ENCODE results near the gene ST6GAL1. TPM values are rescaled to one million over a fixed set of nuclear protein-coding genes. Genes with fewer than 3 reads are reported as not detected.

ST6GAL1 gene
- total RNA-seq, 6 donors from 2014 or later = 72.6 to 141 (median 93.3) TPM

- Histone ChIP-seq H3K27me3 (no peaks in the 10 kb centered on the region), H3K27ac (no peak overlapping the region), H3K9me3 (no peaks in the 10 kb centered on the region), H3K4me3 (no peak overlapping the region), H3K36me3 (no peaks in the 10 kb centered on the region), H3K4me1 (peaks cover 0 to 4% (median 0%) of the 10 kb centered on the region in 4 donors)
- WGBS, 2 donors = 91 to 93% methylated on average over 7 of the region's 7 CpGs
- TF ChIP-seq POLR2A (IDR thresholded peaks at IDR 0.05) (no peak), EP300 (IDR thresholded peaks at IDR 0.05) (no peak), CTCF (IDR thresholded peaks at IDR 0.05) (no peak), POLR2AphosphoS5 (IDR thresholded peaks at IDR 0.05) (no peak)
- no peak for ATAC-seq (ENCODE audit: low FRiP score in 2 of 2)
- no peak for DNase-seq
Measured at GRCh38 chr3:186993210-186993782, 63.0 kb downstream of the ST6GAL1 start.

- 84 to 93% methylated on average over 11 of the region's 11 CpGs for WGBS, 2 donors
- no peaks in the 10 kb centered on the region for H3K9me3 ChIP-seq
- H3K4me1 ChIP-seq = peaks cover 0 to 4% (median 2%) of the 10 kb centered on the region in 4 donors
- DNase-seq (no peak), ATAC-seq (ENCODE audit: low FRiP score in 2 of 2) (no peak)
- H3K36me3 ChIP-seq = no peaks in the 10 kb centered on the region
- TF ChIP-seq POLR2AphosphoS5 (IDR thresholded peaks at IDR 0.05) (no peak), POLR2A (IDR thresholded peaks at IDR 0.05) (no peak), EP300 (IDR thresholded peaks at IDR 0.05) (no peak), CTCF (IDR thresholded peaks at IDR 0.05) (no peak)
- H3K4me3 ChIP-seq = no peak overlapping the region
- H3K27ac ChIP-seq = no peak overlapping the region
- no peaks in the 10 kb centered on the region for H3K27me3 ChIP-seq
Measured at GRCh38 chr3:186994000-186994955, 64.0 kb downstream of the ST6GAL1 start.

- H3K4me1 ChIP-seq = peaks cover 0 to 4% (median 3%) of the 10 kb centered on the region in 4 donors
- H3K4me3 ChIP-seq = no peak overlapping the region
- no peak for ATAC-seq (ENCODE audit: low FRiP score in 2 of 2)
- no peaks in the 10 kb centered on the region for H3K9me3 ChIP-seq
- no peaks in the 10 kb centered on the region for H3K27me3 ChIP-seq
- peak overlapping the region in 1 of 4 donors; percentile 1 for H3K27ac ChIP-seq
- 89 to 97% methylated on average over 3 to 6 of the region's 6 CpGs for WGBS, 2 donors
- DNase-seq = no peak
- H3K36me3 ChIP-seq = no peaks in the 10 kb centered on the region
- TF ChIP-seq POLR2AphosphoS5 (IDR thresholded peaks at IDR 0.05) = no peak
- TF ChIP-seq POLR2A (IDR thresholded peaks at IDR 0.05) = no peak
- no peak for TF ChIP-seq CTCF (IDR thresholded peaks at IDR 0.05)
- no peak for TF ChIP-seq EP300 (IDR thresholded peaks at IDR 0.05)
Measured at GRCh38 chr3:186996356-186996755, 66.0 kb downstream of the ST6GAL1 start.

GRCh38 chr3:186997061-186997460 is 66.7 kb downstream of the ST6GAL1 start:
- 67 to 88% methylated on average over 3 of the region's 3 CpGs for WGBS, 2 donors
- H3K27ac ChIP-seq = peak overlapping the region in 1 of 4 donors; percentile 1
- TF ChIP-seq POLR2A (IDR thresholded peaks at IDR 0.05) (no peak), POLR2AphosphoS5 (IDR thresholded peaks at IDR 0.05) (no peak), EP300 (IDR thresholded peaks at IDR 0.05) (no peak), CTCF (IDR thresholded peaks at IDR 0.05) (no peak)

More at GRCh38 chr3:186997061-186997460, 66.7 kb downstream of the ST6GAL1 start:
- H3K4me3 ChIP-seq = no peak overlapping the region
- H3K9me3 ChIP-seq = no peaks in the 10 kb centered on the region
- ATAC-seq (ENCODE audit: low FRiP score in 2 of 2) (peak; percentile 28 to 46), DNase-seq (no peak)
- H3K27me3 ChIP-seq = no peaks in the 10 kb centered on the region
- H3K36me3 ChIP-seq = no peaks in the 10 kb centered on the region
- peaks cover 0 to 4% (median 3%) of the 10 kb centered on the region in 4 donors for H3K4me1 ChIP-seq

Data from upper lobe of left lung (tissue), 6 donors.